ENCODE results near the gene DDX42. TPM values are rescaled to one million over a fixed set of nuclear protein-coding genes. Genes with fewer than 3 reads are reported as not detected.

The DDX42 gene
- total and polyA plus RNA-seq, 8 donors: 42.7 to 346 (median 186) TPM

GRCh38 chr17:63762161-63763078 lies 11.6 kb upstream of the DDX42 start:
- Histone ChIP-seq H3K9me3 (no peaks in the 10 kb centered on the region), H3K27ac (peak overlapping the region in 3 of 5 donors; percentile 32 to 66 (median 62)), H3K4me1 (peaks cover 0 to 53% (median 20%) of the 10 kb centered on the region in 4 donors), H3K36me3 (peaks cover 28 to 81% (median 80%) of the 10 kb centered on the region in 4 donors), H3K27me3 (no peaks in the 10 kb centered on the region), H3K4me3 (no peak overlapping the region)
- TF ChIP-seq EP300 (IDR thresholded peaks at IDR 0.05): no peak
- no peak for TF ChIP-seq CTCF (IDR thresholded peaks at IDR 0.05)
- peak in 2 of 3 donors; percentile 4 to 18 for TF ChIP-seq POLR2AphosphoS5 (IDR thresholded peaks at IDR 0.05)
- intact Hi-C loops (cut with DNase I; ENCODE audit: low total_unique reads): no loop called here
- DNase-seq: peak in 1 of 2 donors; percentile 12
- WGBS, 5 donors: 41 to 58% (median 42%) methylated on average over 5 of the region's 5 CpGs

DNA sequence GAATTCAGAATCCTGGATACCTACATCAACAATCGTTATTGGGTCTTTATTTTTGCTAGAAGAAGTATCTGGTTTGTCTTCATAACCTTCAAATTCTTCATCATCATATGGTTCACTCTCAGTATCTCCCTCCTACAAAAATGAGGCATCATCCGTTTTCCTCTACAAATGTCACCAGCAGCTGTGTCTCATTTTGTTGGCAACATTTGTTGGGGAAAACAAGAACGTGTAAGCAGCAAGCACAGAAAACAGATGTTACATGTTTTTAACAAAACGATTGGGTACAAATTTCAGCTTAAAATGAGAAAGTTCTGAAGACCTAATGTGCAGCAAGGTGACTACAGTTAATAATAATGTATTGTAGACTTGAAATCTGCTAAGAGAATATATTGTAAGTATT lies 9.3 kb upstream of the DDX42 start:
- TF ChIP-seq POLR2AphosphoS5 (IDR thresholded peaks at IDR 0.05) (no peak), EP300 (IDR thresholded peaks at IDR 0.05) (no peak), CTCF (IDR thresholded peaks at IDR 0.05) (no peak), POLR2A (IDR thresholded peaks at IDR 0.05) (no peak)
- peaks cover 21 to 74% (median 72%) of the 10 kb centered on the region in 4 donors for H3K36me3 ChIP-seq
- H3K27ac ChIP-seq: no peak overlapping the region
- intact Hi-C loops (cut with DNase I; ENCODE audit: low total_unique reads): no loop called here
- 58 to 77% (median 71%) methylated on average over 4 of the region's 4 CpGs for WGBS, 5 donors
- H3K4me3 ChIP-seq: no peak overlapping the region
- H3K27me3 ChIP-seq: no peaks in the 10 kb centered on the region
- no peak for DNase-seq
- H3K9me3 ChIP-seq: no peaks in the 10 kb centered on the region
- peaks cover 0 to 70% (median 33%) of the 10 kb centered on the region in 4 donors for H3K4me1 ChIP-seq

DNA sequence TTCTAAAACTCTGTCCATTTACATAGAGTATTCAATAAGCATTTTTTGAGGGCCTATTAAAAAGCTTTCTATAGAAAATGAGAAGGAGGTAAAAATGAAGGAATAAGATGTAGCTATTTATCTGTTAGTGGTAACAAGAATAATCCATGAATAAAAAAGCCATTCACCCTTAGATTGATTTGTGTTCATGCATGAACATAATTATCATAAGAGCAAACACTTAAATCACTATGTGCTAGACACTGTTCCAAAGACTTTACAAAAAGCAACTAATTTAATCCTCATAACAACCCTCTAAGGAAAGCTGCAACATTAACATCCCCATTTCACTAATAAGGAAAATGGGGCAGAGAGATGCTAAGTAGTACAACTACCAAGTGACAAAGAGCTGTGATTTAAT lies 7.2 kb upstream of the DDX42 start:
- H3K27ac ChIP-seq: no peak overlapping the region
- peaks cover 18 to 61% (median 53%) of the 10 kb centered on the region in 4 donors for H3K36me3 ChIP-seq
- no peaks in the 10 kb centered on the region for H3K27me3 ChIP-seq
- intact Hi-C loops (cut with DNase I; ENCODE audit: low total_unique reads): no loop called here
- peaks cover 5 to 73% (median 44%) of the 10 kb centered on the region in 4 donors for H3K4me1 ChIP-seq
- no peak for DNase-seq
- TF ChIP-seq EP300 (IDR thresholded peaks at IDR 0.05): no peak
- TF ChIP-seq POLR2A (IDR thresholded peaks at IDR 0.05): no peak
- no peak for TF ChIP-seq POLR2AphosphoS5 (IDR thresholded peaks at IDR 0.05)
- no peak for TF ChIP-seq CTCF (IDR thresholded peaks at IDR 0.05)
- no peaks in the 10 kb centered on the region for H3K9me3 ChIP-seq
- H3K4me3 ChIP-seq: no peak overlapping the region

GRCh38 chr17:63768433-63768832 lies 5.5 kb upstream of the DDX42 start:
- no peak for DNase-seq
- Histone ChIP-seq H3K9me3 (no peaks in the 10 kb centered on the region), H3K27ac (no peak overlapping the region), H3K4me3 (no peak overlapping the region), H3K36me3 (peaks cover 12 to 46% (median 37%) of the 10 kb centered on the region in 4 donors), H3K27me3 (no peaks in the 10 kb centered on the region), H3K4me1 (peaks cover 14 to 68% (median 43%) of the 10 kb centered on the region in 4 donors)
- WGBS, 5 donors: 88 to 96% (median 91%) methylated on average over 7 of the region's 7 CpGs
- no peak for TF ChIP-seq CTCF (IDR thresholded peaks at IDR 0.05)
- intact Hi-C loops (cut with DNase I; ENCODE audit: low total_unique reads): no loop called here
